ENCODE results near the gene N4BP2. TPM values are rescaled to one million over a fixed set of nuclear protein-coding genes. Genes with fewer than 3 reads are reported as not detected.
"Not testable (repeated sequence)": the region's sequence is repeated elsewhere in the genome, so short reads cannot be mapped to it uniquely, and the experiment has no call there.

The N4BP2 gene
- polyA plus RNA-seq (ENCODE audit: insufficient read length) = 10.3 TPM

DNA sequence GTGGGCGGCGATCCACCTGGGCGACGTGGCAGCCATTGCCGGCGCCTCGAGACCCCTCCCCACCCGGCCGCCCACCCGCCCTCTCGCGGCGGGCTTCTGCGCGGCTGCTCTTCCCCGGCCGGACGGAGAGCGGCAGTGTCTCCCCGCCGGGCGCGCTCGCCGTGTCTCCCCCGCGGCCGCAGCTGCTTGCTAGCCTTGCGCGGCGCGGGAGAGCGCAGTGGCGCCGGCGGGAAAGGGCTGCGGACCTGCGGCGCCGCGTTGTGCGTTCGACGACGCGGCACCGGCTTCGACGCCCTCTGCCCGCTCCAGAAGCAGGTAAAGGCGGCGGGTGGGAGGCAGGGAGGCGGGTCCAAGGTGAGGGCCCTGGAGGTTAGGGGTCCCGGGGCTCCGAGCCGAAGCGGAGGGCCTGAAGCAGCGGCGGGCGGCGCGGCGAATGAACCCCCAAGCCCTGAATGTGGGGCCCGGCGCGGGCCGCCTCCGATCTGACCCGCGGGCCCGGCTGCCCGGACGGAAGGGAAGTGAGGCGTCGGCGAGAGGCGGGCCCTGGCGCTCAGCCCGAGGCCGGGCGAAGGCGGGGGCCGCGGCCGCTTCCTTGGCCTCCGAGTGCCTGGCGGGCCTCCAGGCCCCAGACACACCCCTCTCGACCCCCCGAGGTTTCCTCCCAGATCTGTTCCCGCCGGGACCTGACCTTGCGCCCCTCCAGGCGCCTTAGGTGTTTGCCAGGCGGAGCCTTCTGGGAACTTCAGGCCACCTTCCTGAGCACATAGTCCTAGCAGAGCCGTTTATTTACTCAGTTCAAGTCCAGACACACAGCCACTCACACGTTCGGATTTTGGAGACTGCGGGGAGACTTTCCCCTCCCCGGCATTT is at the start of gene N4BP2:
TSS of gene N4BP2 (plus strand) at position 135 of the 870 bp plus-strand sequence. CDS start 40,491 bp downstream, outside the sequence.
- DNase-seq = peak; percentile 90

- no peak for DNase-seq
These were observed 40.6 kb upstream of the N4BP2 start for GRCh38 chr4:40016007-40016406.

DNA sequence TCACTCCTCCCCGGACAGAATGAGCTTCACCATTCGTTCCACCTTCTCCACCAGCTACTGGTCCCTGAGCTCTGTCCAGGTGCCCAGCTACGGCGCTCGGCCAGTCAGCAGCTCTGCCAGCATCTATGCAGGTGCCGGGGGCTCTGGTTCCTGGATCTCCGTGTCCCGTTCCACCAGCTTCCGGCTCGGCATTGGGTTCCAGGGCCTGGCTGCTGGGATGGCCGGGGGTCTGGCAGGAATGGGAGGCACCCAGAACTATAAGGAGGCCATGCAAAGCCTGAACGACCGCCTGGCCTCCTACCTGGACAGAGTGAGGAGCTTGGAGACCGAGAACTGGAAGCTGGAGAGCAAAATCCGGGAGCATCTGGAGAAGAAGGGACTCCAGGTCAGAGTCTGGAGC is 36.4 kb upstream of the N4BP2 start:
- DNase-seq = no peak

GRCh38 chr4:40021116-40021515 is 35.5 kb upstream of the N4BP2 start:
- not testable (repeated sequence) for DNase-seq

DNA sequence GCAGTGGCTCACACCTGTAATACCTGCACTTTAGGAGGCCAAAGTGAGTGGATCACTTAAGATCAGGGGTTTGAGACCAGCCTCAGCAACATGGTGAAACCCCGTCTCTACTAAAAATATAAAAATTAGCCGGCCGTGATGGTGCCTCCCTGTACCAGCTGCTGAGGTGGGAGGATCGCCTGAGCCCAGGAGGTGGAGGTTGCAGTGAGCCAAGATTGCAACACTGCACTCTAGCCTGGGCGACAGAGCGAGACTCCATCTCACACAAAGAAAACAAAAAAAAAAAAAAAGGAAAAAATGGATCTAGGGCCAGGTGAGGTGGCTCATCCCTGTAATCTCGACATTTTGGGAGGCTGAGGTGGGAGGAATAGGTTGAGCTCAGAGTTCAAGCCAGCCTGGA is 32.6 kb upstream of the N4BP2 start:
- not testable (repeated sequence) for DNase-seq

DNA sequence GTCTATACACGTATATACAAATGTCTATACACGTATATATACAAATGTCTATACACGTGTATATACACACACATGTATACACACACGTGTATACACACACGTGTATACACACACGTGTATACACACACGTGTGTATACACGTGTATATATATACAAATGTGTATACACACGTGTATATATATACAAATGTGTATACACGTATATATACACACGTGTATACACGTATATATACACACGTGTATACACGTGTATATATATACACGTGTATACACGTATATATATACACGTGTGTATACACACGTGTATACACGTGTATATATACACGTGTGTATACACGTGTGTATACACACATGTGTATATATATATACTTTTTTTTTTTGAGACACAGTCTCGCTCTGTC is 23.9 kb upstream of the N4BP2 start:
- no peak for DNase-seq

DNA sequence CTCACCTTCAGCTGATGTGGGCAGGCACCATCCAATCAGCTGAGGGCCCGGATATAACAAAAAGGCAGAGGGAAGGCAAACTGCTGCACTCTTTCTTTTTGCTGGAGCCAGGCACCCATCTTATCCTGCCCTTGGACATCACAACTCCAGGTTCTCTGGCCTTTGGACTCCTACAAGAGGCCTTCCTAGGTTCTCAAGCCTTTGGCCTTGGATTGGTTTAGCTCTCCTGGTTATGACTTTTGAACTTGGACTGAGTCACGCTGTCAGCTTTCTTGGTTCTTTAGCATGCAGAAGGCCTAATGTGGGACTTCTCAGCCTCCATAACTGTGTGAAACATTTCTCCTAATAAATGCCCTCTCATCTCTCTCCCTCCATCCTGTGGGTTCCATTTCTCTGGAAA is 23.0 kb upstream of the N4BP2 start:
- DNase-seq = no peak

- DNase-seq = no peak
These were observed 17.7 kb upstream of the N4BP2 start for GRCh38 chr4:40038977-40039376.

- no peak for DNase-seq
These were observed 15.7 kb upstream of the N4BP2 start for GRCh38 chr4:40040908-40041307.

DNA sequence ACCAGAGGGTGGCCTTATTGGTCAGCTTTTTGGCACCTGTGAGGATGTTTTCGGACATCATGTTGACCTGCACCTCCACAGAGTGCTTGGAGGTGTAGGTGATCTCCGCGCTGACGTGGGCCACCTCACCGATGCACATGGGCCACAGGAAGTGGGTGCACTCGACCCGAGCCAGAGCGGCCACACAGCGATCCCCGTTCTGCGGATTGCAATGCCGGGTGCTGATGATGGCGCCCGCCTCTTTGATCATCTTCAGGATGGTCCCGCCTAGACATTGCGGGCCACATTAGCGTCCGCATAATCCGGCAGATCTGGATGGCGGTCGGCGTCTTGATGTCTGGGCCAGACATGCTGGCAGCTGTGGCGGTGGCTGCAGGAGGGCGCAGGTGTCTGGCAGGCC is 12.9 kb upstream of the N4BP2 start:
- no peak for DNase-seq

DNA sequence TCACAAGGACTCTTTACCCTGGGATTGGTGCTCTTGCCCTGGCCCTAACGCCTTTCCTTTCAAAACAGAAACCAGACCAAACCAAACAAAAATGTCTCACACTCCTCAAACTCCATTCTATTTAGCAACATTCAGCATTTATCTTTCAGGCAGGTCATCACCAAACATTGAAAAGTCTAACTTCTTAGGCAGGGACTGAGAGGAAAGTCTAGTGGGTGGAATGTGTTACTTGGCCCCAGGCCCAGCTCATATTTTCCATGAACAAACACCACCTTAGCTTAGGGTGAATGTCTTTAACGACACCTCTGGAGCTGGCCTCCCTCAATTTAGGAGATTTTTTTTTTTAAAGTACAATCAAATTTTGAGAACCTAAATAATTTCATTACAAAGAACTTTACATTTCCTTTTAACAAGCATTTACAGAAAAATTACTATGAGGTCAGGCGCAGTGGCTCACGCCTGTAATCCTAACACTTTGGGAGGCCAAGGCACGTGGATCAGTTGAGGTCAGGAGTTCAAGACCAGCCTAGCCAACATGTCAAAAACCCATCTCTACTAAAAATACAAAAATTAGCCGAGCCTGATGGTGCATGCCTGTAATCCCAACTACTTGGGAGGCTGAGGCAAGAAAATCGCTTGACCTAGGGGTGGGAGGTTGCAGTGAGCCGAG is 10.2 kb upstream of the N4BP2 start:
- DNase-seq = peak; percentile 15

GRCh38 chr4:40053161-40053560 is 3.5 kb upstream of the N4BP2 start:
- DNase-seq = no peak

- DNase-seq = no peak
These were observed 1.2 kb upstream of the N4BP2 start for GRCh38 chr4:40055511-40055862.

DNA sequence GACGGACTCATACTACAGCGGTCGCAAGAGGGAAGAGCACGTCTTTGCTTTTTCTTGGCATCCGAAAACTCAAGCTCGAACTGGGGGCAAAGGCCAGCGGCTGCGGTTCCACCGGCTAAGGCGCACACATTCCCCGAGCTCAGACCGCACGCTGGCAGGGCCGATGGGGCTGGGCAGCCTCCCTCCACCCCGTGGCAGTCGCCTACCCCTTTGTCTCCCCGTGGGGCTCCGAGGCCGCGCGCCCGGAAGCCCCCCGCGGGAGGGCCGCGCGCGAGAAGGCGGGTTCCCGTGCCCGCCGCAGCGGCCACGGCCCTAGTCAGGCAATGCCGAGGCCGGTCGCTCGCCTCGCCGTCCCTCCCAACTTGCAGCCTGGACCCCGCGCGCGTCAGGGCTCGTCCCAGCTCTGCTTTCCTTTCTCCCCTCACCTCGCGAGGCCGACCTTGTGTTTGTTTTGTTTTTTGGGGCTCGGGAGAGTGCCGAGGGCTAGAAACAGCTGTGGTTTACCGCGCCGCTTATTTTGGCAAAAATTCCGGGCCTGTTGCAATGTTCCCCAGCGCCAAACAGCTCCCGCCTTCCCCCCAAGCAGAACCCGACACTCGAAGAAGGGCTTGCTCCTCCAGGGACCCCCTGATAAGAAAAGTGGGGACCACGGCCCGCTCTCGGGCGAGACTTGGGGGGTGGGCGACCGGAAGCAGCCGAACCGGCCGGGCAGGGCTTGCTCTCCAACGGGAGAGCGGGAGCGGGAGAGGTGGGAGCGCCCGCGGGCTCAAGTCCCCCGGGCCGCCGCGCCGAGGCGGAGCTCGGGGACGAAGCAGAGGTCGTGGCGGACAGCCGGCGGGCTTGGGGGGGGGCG is 561 bp upstream of the N4BP2 start:
- DNase-seq = peak; percentile 80

- peak; percentile 85 for DNase-seq
These were observed 989 bp downstream of the N4BP2 start for GRCh38 chr4:40057586-40058091.

DNA sequence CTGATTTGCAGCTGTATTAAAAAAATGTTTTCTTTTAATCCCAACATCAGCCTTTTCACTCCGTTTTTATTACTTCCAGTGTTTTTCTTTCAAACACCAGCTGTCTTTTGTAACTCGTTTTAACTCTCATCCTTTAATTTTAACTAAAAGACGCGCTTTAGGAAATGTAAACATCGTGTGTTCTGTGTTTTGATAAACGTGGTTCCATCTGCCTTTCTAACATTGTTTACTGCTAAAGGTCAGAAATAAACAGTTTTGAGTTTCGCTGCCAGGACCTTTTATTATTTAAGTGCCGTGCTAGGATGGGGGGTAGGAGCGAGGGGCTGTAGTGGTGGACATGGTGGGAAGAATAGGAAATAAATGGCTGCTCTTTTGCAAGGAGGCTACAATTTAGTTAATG is 1.5 kb downstream of the N4BP2 start:
- no peak for DNase-seq

DNA sequence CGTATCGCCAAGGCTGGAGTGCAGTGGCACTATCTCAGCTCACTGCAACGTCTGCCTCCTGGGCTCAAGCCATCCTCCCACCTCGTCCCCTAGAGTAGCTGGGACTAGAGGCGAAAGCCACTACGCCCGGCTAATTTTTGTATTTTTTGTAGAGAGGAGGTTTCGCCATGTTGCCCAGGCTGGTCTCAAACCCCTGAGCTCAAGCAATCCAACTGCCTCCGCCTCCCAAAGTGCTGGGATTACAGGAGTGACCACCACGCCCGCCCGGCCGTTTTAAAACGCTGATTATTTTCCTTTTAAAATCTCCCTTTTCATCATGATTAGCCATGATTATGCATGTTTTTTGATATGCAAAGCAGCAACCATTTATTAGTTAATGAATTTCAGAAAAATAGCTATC is 2.2 kb downstream of the N4BP2 start:
- no peak for DNase-seq

GRCh38 chr4:40059362-40059761 is 2.7 kb downstream of the N4BP2 start:
- no peak for DNase-seq

GRCh38 chr4:40065010-40065409 is 8.4 kb downstream of the N4BP2 start:
- DNase-seq = no peak

GRCh38 chr4:40066651-40067050 is 10.0 kb downstream of the N4BP2 start:
- DNase-seq = no peak

DNA sequence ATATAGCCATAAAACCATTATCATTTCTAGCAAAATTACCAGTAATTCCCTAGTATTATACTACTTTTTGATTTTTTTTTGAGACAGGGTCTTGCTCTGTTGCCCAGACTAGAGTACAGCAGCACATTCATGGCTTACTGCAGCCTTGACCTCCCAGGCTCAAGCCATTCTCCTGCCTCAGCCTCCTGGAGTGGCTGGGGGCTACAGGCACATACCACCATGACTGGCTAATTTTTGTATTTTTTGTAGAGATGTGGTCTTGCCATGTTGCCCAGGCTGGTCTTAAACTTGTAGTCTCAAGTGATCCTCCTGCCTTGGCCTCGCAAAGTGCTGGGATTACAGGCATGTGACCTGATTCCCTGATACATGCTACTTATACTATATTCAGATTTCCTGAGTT is 13.7 kb downstream of the N4BP2 start:
- DNase-seq = no peak

DNA sequence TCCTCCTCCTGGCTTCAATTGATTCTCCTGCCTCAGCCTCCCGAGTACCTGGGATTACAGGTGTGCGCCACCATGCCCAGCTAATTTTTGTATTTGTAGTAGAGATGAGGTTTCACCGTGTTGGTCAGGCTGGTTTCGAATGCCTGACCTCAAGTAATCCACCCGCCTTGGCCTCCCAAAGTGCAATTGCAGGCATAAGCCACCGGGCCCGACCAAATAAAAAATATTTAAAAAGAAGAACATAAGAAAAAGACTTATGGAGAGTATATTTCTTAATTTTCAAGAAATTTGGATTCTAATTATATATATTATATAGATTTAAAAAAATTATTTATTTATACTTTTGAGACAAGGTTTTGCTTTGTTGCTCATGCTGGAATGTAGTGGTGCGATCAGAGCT is 29.8 kb downstream of the N4BP2 start:
- no peak for DNase-seq

DNA sequence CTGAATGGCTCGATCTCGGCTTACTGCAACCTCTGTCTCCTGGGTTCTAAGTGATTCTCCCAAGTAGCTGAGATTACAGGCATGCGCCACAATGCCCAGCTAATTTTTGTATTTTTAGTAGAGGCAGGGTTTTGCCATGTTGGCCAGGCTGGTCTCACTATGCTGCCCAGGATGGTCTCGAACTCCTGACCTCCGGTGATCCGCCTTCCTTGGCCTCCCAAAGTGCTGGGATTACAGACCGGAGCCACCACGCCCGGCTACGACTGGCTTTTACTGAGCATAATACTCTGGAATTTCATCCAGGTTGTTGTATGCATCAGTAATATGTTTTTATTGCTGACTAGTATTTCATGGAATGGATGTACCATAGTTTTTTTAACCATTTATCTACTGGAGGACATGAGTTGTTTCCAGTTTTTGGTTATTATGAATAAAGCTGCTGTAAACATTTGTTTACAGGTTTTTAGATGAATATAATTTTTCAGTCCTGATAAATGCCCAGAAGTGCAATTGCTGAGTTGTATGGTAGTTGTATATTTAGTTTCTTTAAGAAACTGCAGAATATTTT is 31.2 kb downstream of the N4BP2 start:
- no peak for DNase-seq
